GM19372 (cell line): ENCODE measurements around the gene ADD2.

ENCODE experiments used
- ATAC-seq: cut with Tn5 transposase; IDR thresholded peaks from one replicate; pipeline ENCODE4 v1.9.1; 2021; ENCODE audit warnings: mild to moderate bottlenecking, low read depth, moderate library complexity; ENCODE audit not compliant: unreplicated experiment

ADD2 gene

DNA sequence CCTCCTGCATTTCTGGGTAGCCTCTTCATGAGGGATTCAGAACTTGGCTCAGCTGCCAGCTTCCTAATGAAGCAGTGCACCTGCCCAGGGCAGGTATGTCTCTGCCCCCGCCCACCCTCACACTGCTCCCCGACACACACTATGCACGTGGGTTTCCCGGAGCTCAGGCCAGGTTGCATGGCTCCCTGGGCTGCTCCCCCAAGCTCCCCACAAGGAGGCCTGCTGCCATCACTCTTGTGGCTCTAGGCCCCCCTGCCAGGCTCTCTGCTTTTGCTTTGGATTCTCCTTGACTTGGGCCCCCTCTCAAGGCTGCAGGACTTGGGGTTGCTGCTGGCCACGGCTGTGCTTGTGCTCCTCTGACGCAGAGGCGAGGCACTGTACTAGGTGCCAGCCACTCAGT is 43.6 kb downstream of the ADD2 start:
- no peak for ATAC-seq

DNA sequence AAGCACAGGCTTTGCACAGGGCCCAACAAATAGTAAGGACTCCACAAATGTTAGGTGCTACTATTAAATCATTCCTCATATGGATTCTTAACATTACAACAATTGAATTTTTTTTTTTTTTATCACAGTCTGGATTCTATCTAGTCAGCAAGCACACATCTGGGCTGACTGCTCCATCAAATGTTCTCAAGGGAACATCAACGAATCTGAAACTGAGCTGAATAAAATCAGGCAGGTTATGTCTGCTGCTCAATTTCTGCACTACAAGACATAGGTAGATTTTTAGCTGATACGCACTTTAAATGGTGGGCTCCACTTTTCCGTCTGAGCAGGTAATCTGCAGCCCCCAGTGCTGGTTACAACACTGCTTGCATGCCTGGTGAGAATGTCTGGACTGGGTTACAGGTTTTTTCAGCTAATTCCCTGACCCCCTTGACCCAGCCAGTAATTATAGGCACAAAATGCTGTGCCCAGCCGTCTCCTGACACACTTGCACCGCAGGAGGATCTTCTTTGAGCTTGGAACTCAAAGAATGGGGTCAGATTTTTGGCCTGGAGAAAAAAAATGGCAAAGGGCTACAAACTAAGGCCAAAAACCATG is 44.6 kb downstream of the ADD2 start:
- no peak for ATAC-seq

GRCh38 chr2:70720124-70720523 is 47.9 kb downstream of the ADD2 start:
- no peak for ATAC-seq

GRCh38 chr2:70719231-70719630 is 48.8 kb downstream of the ADD2 start:
- no peak for ATAC-seq

GRCh38 chr2:70718736-70719135 is 49.3 kb downstream of the ADD2 start:
- ATAC-seq = no peak

GRCh38 chr2:70718241-70718640 is 49.8 kb downstream of the ADD2 start:
- no peak for ATAC-seq

GRCh38 chr2:70717431-70718038 is 50.5 kb downstream of the ADD2 start:
- no peak for ATAC-seq

GRCh38 chr2:70716951-70717350 is 51.0 kb downstream of the ADD2 start:
- no peak for ATAC-seq

- no peak for ATAC-seq
Measured at GRCh38 chr2:70716131-70716743, 51.8 kb downstream of the ADD2 start.

DNA sequence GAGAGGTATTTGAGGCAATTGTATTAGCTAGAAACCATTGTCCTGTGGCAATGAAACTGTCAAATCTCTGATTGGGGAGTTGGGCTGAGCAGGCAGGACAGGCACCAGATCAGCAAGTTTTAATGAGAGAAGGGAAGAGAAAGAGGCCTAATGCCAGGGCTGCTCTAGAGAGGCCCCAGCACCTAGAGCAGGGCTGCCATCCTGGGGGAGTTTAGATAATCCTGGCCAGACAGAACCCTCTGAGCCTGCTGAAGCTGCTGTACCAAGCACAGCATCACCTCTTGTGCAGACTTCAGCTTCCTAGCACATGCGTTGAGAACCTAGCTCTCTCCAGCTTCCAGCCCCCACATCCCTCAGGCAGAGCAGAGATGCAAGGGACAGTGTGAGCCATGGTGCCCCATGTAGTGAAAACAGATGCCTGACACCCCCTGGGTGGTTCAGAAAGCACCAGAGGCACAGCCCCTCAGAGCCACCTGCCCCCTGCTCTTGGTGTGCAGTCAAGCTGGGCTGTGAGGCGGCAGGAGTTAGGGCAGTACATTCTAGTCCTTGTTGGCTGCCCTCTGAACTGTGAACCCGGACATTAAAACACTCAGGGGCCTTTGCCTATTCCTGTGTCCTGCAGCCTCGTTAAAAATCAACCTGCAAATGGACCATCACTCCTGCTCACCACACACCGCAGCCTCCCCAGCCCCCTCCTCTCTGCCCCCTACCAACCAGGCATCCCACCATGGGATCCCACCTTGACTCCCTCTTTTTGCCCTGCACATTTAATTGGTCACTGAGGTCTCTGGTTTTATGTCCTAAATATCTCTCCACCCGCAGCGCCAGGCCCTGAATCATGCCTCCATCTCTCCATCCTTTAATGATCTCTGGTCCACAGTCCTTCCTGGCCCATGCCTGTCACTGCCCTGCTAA is 52.7 kb downstream of the ADD2 start:
- ATAC-seq = no peak

DNA sequence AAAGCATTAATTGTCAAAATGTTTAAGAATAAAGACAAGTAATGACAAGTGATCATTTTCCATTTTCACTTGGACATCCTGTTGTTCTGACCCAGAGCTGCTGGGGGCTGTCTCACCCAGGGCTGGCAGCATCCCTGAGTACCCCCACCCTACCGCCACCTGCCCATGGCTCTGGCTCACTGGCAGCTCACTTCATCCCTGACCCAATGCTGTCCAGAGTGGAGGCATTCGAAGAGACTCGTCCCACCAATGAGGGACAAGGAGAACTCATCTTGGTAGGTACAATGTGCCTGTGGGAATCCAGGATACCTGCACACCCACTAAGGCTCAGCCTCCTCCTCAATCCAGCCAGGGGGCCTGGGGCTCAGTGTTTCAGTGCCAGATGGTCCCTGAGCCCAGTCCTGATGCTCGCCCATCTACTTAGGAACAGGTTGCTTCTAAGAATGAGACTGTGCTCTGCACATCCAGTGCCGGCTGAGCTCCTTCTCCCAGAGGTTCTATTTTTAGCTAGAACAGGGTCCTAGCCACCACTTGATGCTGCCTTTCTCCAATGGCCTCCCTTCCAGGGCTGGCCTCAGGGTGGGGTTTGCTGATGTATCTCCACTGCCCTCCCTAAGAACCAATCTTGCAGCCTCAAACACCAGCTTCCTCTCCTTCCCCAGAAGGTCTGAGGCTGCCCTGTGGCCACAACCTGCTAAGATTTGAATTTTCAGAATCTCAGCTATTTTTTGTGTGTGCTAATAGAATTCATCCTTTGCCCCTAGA is 53.7 kb downstream of the ADD2 start:
- no peak for ATAC-seq

DNA sequence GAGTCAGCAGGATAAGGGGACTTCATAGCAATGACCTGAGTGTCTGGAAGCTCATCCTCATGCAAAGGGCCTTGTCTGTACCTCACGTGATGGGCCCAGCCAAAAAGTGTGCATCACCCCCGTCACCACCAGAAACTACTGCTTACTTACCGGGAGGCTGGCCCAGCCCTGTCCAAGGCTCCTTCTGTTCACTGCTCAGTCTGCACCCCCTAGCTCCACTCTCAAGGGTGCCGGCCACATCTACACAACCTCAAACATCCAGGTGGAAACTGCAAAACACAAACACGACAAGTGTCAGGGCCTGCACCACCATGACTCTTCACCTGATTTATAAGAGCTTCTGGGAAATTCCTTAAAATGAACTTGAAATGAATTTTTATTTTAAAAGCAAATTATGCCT is 55.1 kb downstream of the ADD2 start:
- ATAC-seq = no peak

GRCh38 chr2:70711191-70711590 is 56.8 kb downstream of the ADD2 start:
- ATAC-seq = no peak

GRCh38 chr2:70710038-70710690 is 57.8 kb downstream of the ADD2 start:
- no peak for ATAC-seq

- no peak for ATAC-seq
Measured at GRCh38 chr2:70709275-70710037, 58.5 kb downstream of the ADD2 start.

GRCh38 chr2:70708376-70709199 is 59.4 kb downstream of the ADD2 start:
- ATAC-seq = no peak

DNA sequence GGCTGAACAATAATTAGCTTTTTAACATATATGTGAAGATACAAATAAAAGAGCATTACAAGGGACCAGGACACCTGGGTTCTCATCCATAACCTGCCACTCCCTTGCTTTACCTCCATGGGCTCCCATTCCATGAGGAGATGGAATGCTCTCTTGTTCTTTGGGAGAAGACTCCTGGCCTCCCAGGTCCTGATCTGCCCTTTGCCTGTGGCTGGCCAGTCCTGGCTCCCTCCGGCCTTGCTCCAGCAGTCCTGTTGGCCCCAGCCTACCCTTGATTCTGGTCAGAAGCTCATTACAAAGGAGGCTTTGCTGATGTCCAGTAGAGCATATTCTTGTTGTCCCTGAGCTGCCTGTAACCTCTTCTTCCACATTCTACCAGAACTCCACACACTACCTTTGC is 60.3 kb downstream of the ADD2 start:
- no peak for ATAC-seq

DNA sequence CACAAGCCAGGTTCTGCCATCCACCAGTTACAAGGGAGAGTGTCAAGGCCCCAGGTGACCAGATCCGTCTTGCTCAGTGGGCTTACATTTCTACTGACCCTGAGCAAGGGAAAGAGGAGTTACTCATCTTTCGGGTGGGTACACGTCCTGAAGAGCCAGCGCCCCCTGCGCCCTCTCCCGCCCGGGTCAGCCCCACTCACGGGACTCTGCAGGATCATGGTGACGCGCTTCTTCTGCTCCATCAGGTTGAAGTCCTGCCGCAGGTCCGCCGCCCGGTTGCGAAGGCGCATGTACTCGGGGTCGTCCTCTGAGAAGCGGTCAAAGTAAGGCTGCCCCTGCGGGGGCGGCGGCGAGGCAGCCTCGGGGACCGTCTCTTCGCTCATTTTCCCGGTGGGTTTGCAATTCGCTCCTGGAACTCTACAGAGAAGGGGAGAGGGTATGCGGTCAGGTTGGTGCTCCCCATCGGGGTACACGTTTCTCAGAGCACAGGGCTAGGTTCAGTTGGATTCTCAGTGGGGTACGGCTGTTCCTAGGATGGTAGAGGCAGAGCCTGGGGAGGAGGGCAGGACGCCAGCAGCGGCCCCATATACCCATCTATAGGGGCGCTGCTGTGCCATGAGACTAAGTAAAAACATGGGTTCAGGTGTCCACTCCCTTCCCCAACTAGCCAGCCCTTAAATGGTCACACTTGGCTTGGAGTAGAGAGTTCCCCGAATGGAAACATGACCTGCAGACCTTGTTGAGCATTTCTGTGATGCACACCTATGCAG is 61.8 kb downstream of the ADD2 start:
- no peak for ATAC-seq
